ENCODE measurements around the gene CRABP2.
A peak's percentile ranks its signal among the peaks of the same experiment; 100 is the strongest.

CRABP2 gene

DNA sequence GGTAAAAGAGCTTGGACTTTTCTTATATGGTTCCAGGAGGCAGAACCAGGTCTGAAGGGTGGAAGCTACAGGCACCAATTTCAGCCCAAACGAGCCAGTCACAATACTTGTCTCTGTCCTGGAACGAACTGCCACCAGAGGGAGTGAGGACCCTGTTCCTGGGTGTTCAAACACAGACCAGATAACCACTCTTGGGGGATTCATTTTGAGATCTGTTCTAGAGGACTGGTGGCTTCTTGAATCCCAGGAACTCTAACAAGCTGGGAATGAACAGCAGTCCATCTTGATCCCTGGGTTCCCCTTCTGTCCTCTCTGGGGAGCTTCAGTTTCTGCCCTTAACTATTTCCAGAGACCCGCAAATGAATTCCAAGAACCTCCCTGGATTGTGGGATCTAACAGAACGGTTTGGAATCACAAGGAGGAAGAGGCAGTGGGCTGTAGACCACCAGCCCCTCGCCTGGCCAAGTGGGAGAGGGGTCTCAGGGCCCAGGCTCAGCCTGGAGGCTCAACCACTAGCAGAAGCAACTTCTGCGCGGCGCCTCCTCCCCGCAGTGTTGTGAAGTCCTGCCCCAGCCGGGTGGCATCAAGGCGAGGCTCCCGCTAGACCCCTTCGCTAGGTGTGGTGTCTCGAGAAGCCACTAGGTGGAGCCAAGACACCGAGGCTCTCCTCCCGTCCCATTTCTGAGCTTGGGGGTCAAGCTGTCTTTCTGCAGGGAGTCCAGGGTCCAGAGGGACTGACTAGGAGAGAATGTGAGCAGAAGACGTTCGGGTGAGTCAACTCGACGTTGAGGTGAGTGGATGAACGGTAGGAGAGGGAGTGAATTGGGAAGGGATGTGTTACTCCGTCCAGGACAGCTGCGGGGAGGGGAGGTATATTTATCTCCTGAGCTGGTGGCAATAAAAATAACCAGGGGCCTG, 16.1 kb downstream of the CRABP2 start:
- DNase-seq (ENCODE audit: low spot score) = peak; percentile 90
- in situ Hi-C loops (cut with MboI; ENCODE audit: low sequenced_read_pairs, unreplicated experiment) = no loop called here
- TF ChIP-seq, protein P1, sequence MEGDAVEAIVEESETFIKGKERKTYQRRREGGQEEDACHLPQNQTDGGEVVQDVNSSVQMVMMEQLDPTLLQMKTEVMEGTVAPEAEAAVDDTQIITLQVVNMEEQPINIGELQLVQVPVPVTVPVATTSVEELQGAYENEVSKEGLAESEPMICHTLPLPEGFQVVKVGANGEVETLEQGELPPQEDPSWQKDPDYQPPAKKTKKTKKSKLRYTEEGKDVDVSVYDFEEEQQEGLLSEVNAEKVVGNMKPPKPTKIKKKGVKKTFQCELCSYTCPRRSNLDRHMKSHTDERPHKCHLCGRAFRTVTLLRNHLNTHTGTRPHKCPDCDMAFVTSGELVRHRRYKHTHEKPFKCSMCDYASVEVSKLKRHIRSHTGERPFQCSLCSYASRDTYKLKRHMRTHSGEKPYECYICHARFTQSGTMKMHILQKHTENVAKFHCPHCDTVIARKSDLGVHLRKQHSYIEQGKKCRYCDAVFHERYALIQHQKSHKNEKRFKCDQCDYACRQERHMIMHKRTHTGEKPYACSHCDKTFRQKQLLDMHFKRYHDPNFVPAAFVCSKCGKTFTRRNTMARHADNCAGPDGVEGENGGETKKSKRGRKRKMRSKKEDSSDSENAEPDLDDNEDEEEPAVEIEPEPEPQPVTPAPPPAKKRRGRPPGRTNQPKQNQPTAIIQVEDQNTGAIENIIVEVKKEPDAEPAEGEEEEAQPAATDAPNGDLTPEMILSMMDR (IDR thresholded peaks at IDR 0.05; ENCODE audit: borderline replicate concordance, control extremely low read depth, extremely low read depth, insufficient read depth, missing control alignments) = peak; percentile 85

DNA sequence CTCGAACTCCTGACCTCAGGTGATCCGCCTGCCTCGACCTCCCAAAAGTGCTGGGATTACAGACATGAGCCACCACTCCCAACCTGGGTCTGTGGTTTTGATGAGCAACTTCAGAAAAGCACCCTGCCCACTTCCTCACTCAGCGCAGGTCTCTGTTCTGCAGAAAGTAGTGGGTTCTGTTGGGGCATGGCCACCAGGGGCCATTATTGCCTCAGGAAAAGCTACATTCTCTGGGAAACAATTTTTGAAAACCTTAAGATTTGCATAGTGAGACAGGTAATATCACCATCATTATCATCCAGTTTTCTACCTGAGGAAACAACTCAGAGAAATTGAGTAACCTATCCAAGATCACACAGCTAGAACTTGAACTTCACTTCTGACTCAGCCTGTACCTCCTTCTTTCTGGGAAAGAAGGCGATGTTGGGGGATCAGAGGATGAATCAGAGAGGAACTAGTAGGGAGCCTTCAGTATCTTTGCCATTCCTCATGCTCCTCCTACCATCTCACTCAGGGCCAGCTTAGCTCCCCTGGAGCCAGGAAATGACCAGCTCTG, 21.1 kb downstream of the CRABP2 start:
- TF ChIP-seq, protein P1 (IDR thresholded peaks at IDR 0.05; ENCODE audit: borderline replicate concordance, control extremely low read depth, extremely low read depth, insufficient read depth, missing control alignments) = no peak
- in situ Hi-C loops (cut with MboI; ENCODE audit: low sequenced_read_pairs, unreplicated experiment) = no loop called here

DNA sequence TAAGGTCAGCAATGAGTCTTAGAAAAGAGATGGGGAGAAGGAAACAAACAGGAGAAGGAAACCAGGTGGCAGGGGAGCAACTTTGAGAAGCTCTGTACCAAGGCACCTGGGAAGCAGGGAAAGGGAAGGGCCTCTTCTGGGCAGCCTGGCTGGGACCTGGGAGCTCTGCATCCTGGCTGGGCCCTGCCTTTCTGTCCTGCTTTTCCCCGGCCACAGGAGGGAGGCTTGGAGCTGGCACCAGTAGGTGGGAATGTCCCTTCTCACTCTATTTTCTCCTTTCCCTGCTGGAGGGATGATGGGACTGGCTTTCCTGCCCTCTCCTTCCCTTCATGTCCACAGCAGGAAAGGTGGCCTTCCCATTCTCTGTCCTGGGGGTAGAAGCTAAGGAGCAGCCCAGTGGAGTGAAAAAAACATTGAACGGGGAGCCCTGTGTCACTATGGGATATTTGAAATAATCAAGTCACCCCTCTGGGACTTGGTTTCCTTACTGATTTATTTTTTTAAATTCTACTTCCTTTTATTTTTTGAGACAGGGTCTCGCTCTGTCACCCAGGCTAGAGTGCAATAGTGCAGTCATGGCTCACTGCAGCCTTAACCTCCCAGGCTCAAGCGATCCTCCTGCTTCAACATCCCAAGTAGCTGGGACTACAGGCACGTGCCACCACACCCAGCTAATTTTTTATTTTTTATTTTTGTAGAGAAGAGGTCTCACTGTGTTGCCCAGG, 23.1 kb downstream of the CRABP2 start:
- TF ChIP-seq, protein P1 (IDR thresholded peaks at IDR 0.05; ENCODE audit: borderline replicate concordance, control extremely low read depth, extremely low read depth, insufficient read depth, missing control alignments) = no peak
- DNase-seq (ENCODE audit: low spot score) = no peak
- in situ Hi-C loops (cut with MboI; ENCODE audit: low sequenced_read_pairs, unreplicated experiment) = no loop called here

More for the DNA sequence above, 21.1 kb downstream of the CRABP2 start:
- no peak for DNase-seq (ENCODE audit: low spot score)

DNA sequence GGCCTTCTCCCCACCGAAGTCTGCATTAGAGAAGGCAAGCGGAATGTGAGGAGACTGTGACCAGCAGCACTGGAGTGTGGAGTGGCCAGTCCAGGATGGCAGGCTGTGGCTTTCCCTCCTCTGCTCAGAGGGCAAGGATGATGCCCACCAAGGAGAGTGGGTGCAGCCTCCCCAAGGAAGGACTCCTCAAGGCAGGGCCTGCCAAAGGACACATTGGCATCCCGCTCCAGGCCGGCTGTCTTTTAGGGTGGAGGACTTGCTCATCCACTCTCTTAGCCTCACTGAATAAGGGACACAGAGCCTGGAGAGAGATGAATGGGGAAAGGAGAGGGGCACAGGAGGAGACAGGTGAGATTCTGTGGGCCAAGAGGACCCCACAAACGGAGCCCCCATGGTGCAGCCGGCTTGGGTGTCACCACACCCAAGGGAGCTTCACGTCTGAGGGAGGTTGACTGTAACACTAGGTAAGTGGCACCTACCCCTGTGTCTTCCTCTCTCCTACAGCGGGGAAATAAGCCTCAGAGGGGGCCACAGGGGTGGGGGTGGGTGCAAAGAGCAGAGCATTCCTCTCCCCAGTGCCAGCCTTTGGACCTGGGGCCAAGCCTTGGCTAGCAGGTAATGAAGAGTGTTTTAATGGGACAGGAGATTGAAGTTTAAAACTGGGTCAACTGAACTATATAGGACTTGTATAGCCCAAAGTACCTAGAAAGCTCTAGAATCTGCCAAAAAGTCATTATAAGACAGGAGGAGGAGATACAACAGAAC, 24.0 kb downstream of the CRABP2 start:
- TF ChIP-seq, protein P1 (IDR thresholded peaks at IDR 0.05; ENCODE audit: borderline replicate concordance, control extremely low read depth, extremely low read depth, insufficient read depth, missing control alignments) = no peak
- in situ Hi-C loops (cut with MboI; ENCODE audit: low sequenced_read_pairs, unreplicated experiment) = no loop called here
- DNase-seq (ENCODE audit: low spot score) = no peak

DNA sequence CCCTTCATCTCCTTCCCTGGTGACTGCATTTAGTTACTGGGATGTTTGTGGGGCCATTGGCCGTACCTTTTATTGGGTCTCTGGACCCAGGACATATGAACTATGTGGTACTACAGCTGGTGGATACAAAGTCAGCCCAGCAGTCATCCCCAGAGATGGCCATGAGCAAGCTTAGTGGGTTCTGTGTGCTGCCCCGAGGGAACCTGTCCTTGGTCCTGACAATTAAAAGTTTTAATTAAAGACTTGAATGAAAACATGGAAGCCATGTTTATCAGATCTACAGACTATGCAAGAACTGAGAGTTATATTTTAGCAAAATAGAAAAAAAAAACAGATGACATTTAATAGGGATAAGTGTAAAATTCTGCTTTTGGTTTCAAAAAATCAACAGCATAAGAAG, 25.3 kb downstream of the CRABP2 start:
- in situ Hi-C loops (cut with MboI; ENCODE audit: low sequenced_read_pairs, unreplicated experiment) = no loop called here

More for the DNA sequence above, 25.3 kb downstream of the CRABP2 start:
- DNase-seq (ENCODE audit: low spot score) = no peak
- TF ChIP-seq, protein P1 (IDR thresholded peaks at IDR 0.05; ENCODE audit: borderline replicate concordance, control extremely low read depth, extremely low read depth, insufficient read depth, missing control alignments) = no peak
